Fibroblast of skin of right quadriceps (primary cell): ENCODE measurements around the gene TNFSF13.
"Not testable (repeated sequence)": the region's sequence is repeated elsewhere in the genome, so short reads cannot be mapped to it uniquely, and the experiment has no call there.

Experiments
- DNase-seq: peaks from one replicate; pipeline ENCODE4 v3.0.0-alpha.2; 2013

Gene TNFSF13

DNA sequence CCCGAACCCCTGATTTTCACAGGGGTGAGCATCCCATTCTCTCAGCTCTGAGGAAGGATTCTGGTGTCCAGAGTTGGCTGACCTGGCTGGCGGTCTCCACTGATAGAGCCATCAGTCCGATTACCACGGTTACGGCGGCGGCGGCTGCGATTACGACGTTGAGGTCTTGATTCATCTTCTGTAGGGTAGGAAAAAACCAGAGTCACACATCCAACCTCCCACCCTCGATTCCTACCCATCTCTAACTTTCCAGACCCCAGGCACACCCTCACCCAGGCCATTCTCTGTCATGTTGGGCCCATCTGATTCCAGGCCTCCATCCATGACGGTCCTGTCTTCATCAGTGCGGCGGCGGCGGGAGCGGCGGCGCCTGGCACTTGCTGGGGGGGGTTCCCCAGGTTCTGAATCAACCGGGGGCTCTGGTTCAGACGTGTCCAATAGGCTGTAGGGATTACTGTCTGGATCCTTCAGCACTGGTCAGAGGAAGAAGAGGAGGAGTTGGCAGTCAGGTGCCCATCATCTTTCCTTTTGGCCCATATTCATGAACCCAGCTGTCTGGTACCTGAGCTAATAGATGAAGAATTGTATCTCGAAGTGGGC, 34.0 kb downstream of the TNFSF13 start:
- no peak for DNase-seq

DNA sequence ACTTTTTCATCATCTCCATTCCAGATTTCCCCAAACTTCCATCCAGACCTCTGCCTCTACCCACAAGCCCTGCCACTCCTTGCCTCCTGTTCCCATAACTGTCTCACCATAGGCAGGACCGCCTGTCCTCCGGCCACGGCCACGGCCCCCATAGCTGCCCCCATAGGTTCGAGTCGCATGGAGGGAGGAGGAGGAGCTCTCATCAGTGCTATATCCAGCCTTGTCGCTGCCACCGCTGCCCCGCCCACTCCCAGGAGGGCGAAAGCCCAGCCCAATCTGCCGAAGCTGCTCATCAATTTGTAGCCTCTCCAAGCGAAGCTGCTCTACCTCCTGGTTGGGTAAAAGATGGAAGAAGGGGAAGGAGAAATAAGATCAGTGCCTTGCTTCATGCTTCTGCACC, 34.7 kb downstream of the TNFSF13 start:
- no peak for DNase-seq

DNA sequence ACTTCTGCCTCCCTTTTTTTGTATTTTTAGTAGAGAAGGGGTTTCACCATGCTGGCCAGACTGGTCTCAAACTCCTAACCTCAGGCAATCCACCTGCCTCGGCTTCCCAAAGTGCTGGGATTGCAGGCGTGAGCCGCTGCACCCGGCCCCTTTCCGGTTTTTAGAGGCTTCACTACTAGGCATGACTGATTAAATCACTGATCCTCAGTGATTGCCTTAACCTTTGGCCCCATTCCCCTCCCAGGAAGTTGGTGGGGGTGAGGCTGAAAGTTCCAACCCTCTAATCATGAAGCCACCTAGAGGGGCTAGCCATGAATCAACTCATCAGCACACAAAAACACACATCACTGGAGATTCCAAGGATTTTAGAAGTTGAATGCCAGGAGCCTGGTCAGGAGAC, 39.0 kb downstream of the TNFSF13 start:
- not testable (repeated sequence) for DNase-seq

DNA sequence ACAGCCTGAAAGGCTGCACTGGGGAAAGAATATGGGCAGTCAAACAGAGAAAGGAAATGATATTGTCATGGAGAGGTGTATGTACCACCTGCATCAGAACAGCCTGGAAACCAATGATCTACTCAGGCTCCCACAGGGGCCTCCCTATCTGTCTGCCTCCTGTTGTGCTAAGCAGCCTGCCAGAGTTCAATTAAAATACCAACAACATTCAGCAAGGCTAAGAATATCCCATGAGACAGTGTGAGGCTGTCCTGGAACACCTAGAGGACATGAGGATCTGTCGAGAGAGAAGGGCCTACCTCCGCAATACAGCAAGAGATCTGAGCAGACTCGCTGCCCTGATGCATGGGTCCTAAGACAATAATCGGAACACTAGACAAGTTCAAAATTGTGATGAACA, 47.7 kb downstream of the TNFSF13 start:
- DNase-seq: no peak

DNA sequence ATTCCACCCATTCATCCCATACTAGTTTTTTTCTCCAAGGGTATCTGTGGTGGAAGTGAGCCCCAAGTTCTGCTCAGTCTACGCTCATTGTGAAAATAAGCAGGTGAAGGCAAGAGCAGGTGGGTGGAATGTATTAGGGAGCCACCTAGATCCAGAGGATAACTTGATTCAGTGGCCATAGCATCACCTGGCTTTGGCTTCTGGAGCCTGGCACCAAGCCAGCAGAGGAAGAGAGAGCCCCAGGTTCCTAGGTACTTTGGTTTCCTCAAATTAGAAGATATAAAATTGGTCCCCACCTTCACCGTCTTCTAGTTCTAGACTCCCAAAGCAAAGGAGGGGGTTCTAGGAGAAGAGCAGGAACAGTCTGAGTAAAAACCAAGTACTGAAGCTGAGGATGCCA, 52.1 kb downstream of the TNFSF13 start:
- DNase-seq: no peak
